Measurements from ENCODE around the gene GZMM. TPM values are rescaled to one million over a fixed set of nuclear protein-coding genes. Genes with fewer than 3 reads are reported as not detected.

GZMM gene
- total RNA-seq, 1 experiment from 2014 or later = not detected

- Histone ChIP-seq H3K4me3 (ENCODE audit: low read length) (no peak overlapping the region), H3K36me3 (ENCODE audit: low read depth, low read length) (no peaks in the 10 kb centered on the region), H3K27me3 (ENCODE audit: low read length) (no peaks in the 10 kb centered on the region), H3K9ac (ENCODE audit: low read length) (no peak overlapping the region), H3K9me2 (replicated peaks; ENCODE audit: low read length) (no peaks in the 10 kb centered on the region), H3F3A (ENCODE audit: low read length, unreplicated experiment) (no peaks in the 10 kb centered on the region), H3K4me2 (ENCODE audit: low read length) (no peak overlapping the region), H3K79me2 (ENCODE audit: low read length) (no peaks in the 10 kb centered on the region), H2AFZ (ENCODE audit: low read length) (no peak overlapping the region), H4K20me1 (ENCODE audit: low read length) (no peaks in the 10 kb centered on the region), H3K9me3 (ENCODE audit: low read length) (no peaks in the 10 kb centered on the region), H3K27ac (ENCODE audit: low read length) (no peak overlapping the region), H3K4me1 (ENCODE audit: insufficient read depth, low read length) (no peaks in the 10 kb centered on the region; the same call in 1 of the 2 replicates)
- CTCF ChIA-PET = interaction anchor here (0.5 to 1.0 kb wide), 2 partner anchors 14 to 26 kb away, joined by 3 read pairs; no protein-coding TSS in a partner anchor
- DNase-seq = no peak
- BruUV-seq (replicated peaks) = no TSS peak
- intact Hi-C loops (cut with micrococcal nuclease) = no loop called here
- no peak for TF ChIP-seq EZH2phosphoT487 (IDR thresholded peaks at IDR 0.05; ENCODE audit: borderline replicate concordance, low read length)
- TF ChIP-seq EZH2 (IDR thresholded peaks at IDR 0.05; ENCODE audit: low read length, unreplicated experiment) = no peak
- TF ChIP-seq, protein P1, sequence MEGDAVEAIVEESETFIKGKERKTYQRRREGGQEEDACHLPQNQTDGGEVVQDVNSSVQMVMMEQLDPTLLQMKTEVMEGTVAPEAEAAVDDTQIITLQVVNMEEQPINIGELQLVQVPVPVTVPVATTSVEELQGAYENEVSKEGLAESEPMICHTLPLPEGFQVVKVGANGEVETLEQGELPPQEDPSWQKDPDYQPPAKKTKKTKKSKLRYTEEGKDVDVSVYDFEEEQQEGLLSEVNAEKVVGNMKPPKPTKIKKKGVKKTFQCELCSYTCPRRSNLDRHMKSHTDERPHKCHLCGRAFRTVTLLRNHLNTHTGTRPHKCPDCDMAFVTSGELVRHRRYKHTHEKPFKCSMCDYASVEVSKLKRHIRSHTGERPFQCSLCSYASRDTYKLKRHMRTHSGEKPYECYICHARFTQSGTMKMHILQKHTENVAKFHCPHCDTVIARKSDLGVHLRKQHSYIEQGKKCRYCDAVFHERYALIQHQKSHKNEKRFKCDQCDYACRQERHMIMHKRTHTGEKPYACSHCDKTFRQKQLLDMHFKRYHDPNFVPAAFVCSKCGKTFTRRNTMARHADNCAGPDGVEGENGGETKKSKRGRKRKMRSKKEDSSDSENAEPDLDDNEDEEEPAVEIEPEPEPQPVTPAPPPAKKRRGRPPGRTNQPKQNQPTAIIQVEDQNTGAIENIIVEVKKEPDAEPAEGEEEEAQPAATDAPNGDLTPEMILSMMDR (conservative IDR thresholded peaks at IDR 0.05; ENCODE audit: low read depth, low read length) = no peak; the same call in 1 of the 2 replicates
- no peak for ATAC-seq
- POLR2A ChIA-PET (ENCODE audit: unreplicated experiment) = no interaction called here
Measured at GRCh38 chr19:548886-549830, 5.3 kb downstream of the GZMM start.

GRCh38 chr19:554817-555216 is 11.0 kb downstream of the GZMM start:
- Histone ChIP-seq H3K9me3 (ENCODE audit: low read length) (no peaks in the 10 kb centered on the region), H3K27me3 (ENCODE audit: low read length) (no peaks in the 10 kb centered on the region), H3K4me2 (ENCODE audit: low read length) (no peak overlapping the region), H3K27ac (ENCODE audit: low read length) (no peak overlapping the region), H3K4me1 (ENCODE audit: insufficient read depth, low read length) (no peaks in the 10 kb centered on the region; the same call in 1 of the 2 replicates), H2AFZ (ENCODE audit: low read length) (no peak overlapping the region), H4K20me1 (ENCODE audit: low read length) (no peaks in the 10 kb centered on the region), H3K79me2 (ENCODE audit: low read length) (no peaks in the 10 kb centered on the region), H3K36me3 (ENCODE audit: low read depth, low read length) (no peaks in the 10 kb centered on the region), H3K9me2 (replicated peaks; ENCODE audit: low read length) (no peaks in the 10 kb centered on the region), H3F3A (ENCODE audit: low read length, unreplicated experiment) (no peaks in the 10 kb centered on the region), H3K9ac (ENCODE audit: low read length) (no peak overlapping the region), H3K4me3 (ENCODE audit: low read length) (no peak overlapping the region)
- ChIA-PET POLR2A (ENCODE audit: unreplicated experiment) (no interaction called here), CTCF (no interaction called here)
- no peak for TF ChIP-seq EZH2phosphoT487 (IDR thresholded peaks at IDR 0.05; ENCODE audit: borderline replicate concordance, low read length)
- no peak for TF ChIP-seq EZH2 (IDR thresholded peaks at IDR 0.05; ENCODE audit: low read length, unreplicated experiment)
- TF ChIP-seq, protein P1 (conservative IDR thresholded peaks at IDR 0.05; ENCODE audit: low read depth, low read length) = no peak
- BruUV-seq (replicated peaks) = no TSS peak
- no peak for ATAC-seq
- DNase-seq = no peak
- intact Hi-C loops (cut with micrococcal nuclease) = no loop called here

DNA sequence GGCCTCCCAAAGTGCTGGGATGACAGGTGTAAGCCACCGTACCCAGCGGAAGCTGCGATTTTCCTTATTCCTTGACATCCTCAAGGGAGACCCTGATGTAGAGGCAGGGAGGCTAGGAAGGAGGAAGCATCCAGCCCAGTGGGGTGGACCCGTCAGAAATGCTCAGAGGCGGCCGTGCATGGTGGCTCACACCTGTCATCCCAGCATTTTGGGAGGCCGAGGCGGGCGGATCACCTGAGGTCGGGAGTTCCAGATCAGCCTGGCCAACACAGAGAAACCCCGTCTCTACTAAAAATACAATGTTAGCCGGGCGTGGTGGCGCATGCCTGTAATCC is 11.6 kb downstream of the GZMM start:
- POLR2A ChIA-PET (ENCODE audit: unreplicated experiment) = no interaction called here
- no peaks in the 10 kb centered on the region for H3K9me2 ChIP-seq (replicated peaks; ENCODE audit: low read length)
- no peaks in the 10 kb centered on the region for H3K27me3 ChIP-seq (ENCODE audit: low read length)
- CTCF ChIA-PET = interaction anchor here (0.8 kb wide), 1 partner anchor 24 kb away, joined by 3 read pairs; the partner anchor contains the start of gene CDC34
- H4K20me1 ChIP-seq (ENCODE audit: low read length) = no peaks in the 10 kb centered on the region
- no peak for ATAC-seq
- DNase-seq = no peak
- TF ChIP-seq EZH2 (IDR thresholded peaks at IDR 0.05; ENCODE audit: low read length, unreplicated experiment) = no peak
- TF ChIP-seq, protein P1 (conservative IDR thresholded peaks at IDR 0.05; ENCODE audit: low read depth, low read length) = no peak
- H3F3A ChIP-seq (ENCODE audit: low read length, unreplicated experiment) = no peaks in the 10 kb centered on the region
- no peaks in the 10 kb centered on the region for H3K36me3 ChIP-seq (ENCODE audit: low read depth, low read length)
- intact Hi-C loops (cut with micrococcal nuclease) = no loop called here
- H3K79me2 ChIP-seq (ENCODE audit: low read length) = no peaks in the 10 kb centered on the region
- no peaks in the 10 kb centered on the region; the same call in 1 of the 2 replicates for H3K4me1 ChIP-seq (ENCODE audit: insufficient read depth, low read length)
- no peaks in the 10 kb centered on the region for H3K9me3 ChIP-seq (ENCODE audit: low read length)
- H2AFZ ChIP-seq (ENCODE audit: low read length) = no peak overlapping the region
- BruUV-seq (replicated peaks) = no TSS peak
- H3K27ac ChIP-seq (ENCODE audit: low read length) = no peak overlapping the region
- H3K9ac ChIP-seq (ENCODE audit: low read length) = no peak overlapping the region
- no peak overlapping the region for H3K4me3 ChIP-seq (ENCODE audit: low read length)
- no peak overlapping the region for H3K4me2 ChIP-seq (ENCODE audit: low read length)

All from PC-3 (cell line).